Endothelial cell of umbilical vein (primary cell): ENCODE measurements around the gene AUTS2. TPM values are rescaled to one million over a fixed set of nuclear protein-coding genes. Genes with fewer than 3 reads are reported as not detected.

ENCODE experiments used
- BruUV-seq: library from RNA; stranded (reverse); fragments of 400-500 nt; replicated peaks from 2 replicates; lab custom pipeline; 2021; lab: Mats Ljungman, UMichigan
- CTCF ChIA-PET: fragments of 300-600, 350-600 bp; sonication (Branson Sonifier 250); formaldehyde crosslinking; loops from one replicate; lab custom pipeline; 2021; ENCODE audit warnings: antibody characterized with exemption, inconsistent platforms; lab: Charles Lee
- POLR2A ChIA-PET: fragments of 300-600, 350-600 bp; sonication (Branson Sonifier 250); formaldehyde crosslinking; loops from one replicate; lab custom pipeline; 2021; ENCODE audit warnings: antibody characterized with exemption, inconsistent platforms; lab: Charles Lee
- DNase-seq: peaks from one replicate; pipeline ENCODE4 v3.0.0-alpha.2; 2011; ENCODE audit warnings: low read depth, low spot score
- FAIRE-seq: peaks from 2 replicates; lab custom pipeline; 2011; peaks lifted over from hg19 to GRCh38; lab: Jason Lieb, UNC
- H2AFZ ChIP-seq: 2 replicates; pipeline ENCODE4 v1.6.0; 2012; ENCODE audit warnings: low read depth, low read length, control low read depth, inconsistent platforms
- H3K27ac ChIP-seq: 2 replicates; pipeline ENCODE4 v1.5.1; 2011; ENCODE audit warnings: low read depth, mild to moderate bottlenecking, control low read depth, low read length, moderate library complexity; ENCODE audit not compliant: insufficient read depth
- H3K27me3 ChIP-seq, 2 experiments: 2 replicates each; pipeline versions ENCODE4 v1.6.0 to v1.6.1; 2011; ENCODE audit warnings: low read length in 2 of 2, mixed read lengths in 1 of 2; ENCODE audit not compliant: control insufficient read depth in 2 of 2, insufficient read depth in 2 of 2
- H3K36me3 ChIP-seq, 2 experiments: 2 replicates in 1 of 2; 3 replicates in 1 of 2; pipeline ENCODE4 v1.5.1; 2011; ENCODE audit warnings: low read length in 2 of 2, mild to moderate bottlenecking in 1 of 2, moderate library complexity in 1 of 2; ENCODE audit not compliant: control insufficient read depth in 2 of 2, insufficient read depth in 2 of 2; ENCODE audit errors: extremely low read depth in 1 of 2
- H3K4me1 ChIP-seq: 3 replicates; pipeline ENCODE4 v1.5.1; 2011; ENCODE audit warnings: mild to moderate bottlenecking, low read length; ENCODE audit not compliant: control insufficient read depth, insufficient read depth; ENCODE audit errors: extremely low read depth
- H3K4me2 ChIP-seq: 2 replicates; pipeline ENCODE4 v1.6.1; 2011; ENCODE audit warnings: low read length, control low read depth, mixed read lengths; ENCODE audit not compliant: insufficient read depth
- H3K4me3 ChIP-seq, 3 experiments: fragments of 200-600 bp in 1 of 3; sonication (generic), shearing (Covaris generic) in 1 of 3; replicated peaks in 1 of 3; 2 replicates each; pipeline ENCODE4 v1.5.1; 2011 to 2016; ENCODE audit warnings: control low read depth in 3 of 3, low read length in 3 of 3, mild to moderate bottlenecking in 2 of 3, inconsistent platforms in 1 of 3, low read depth in 1 of 3, moderate library complexity in 1 of 3; ENCODE audit not compliant: insufficient read depth in 1 of 3
- H3K79me2 ChIP-seq: 2 replicates; pipeline ENCODE4 v1.6.0; 2012; ENCODE audit warnings: low read length, inconsistent platforms; ENCODE audit not compliant: control insufficient read depth, insufficient read depth
- H3K9ac ChIP-seq: replicated peaks from 2 replicates; pipeline ENCODE3; 2011; ENCODE audit warnings: low read length, control low read depth; ENCODE audit not compliant: insufficient read depth; ENCODE audit errors: extremely low read depth
- H3K9me1 ChIP-seq: replicated peaks from 3 replicates; pipeline ENCODE4 v1.6.0; 2011; ENCODE audit warnings: mild to moderate bottlenecking, low read length; ENCODE audit not compliant: control insufficient read depth, insufficient read depth; ENCODE audit errors: extremely low read depth
- H3K9me3 ChIP-seq: replicated peaks from 2 replicates; pipeline ENCODE4 v1.5.1; 2012; ENCODE audit warnings: low read length, inconsistent platforms; ENCODE audit not compliant: control insufficient read depth, insufficient read depth
- H4K20me1 ChIP-seq: replicated peaks from 2 replicates; pipeline ENCODE3; 2011; ENCODE audit warnings: mild to moderate bottlenecking, low read length; ENCODE audit not compliant: control insufficient read depth, insufficient read depth; ENCODE audit errors: extremely low read depth
- EZH2 ChIP-seq: IDR thresholded peaks from 2 replicates; pipeline ENCODE4 v1.6.1; 2012; ENCODE audit warnings: borderline replicate concordance, low read depth, mild to moderate bottlenecking, moderate library complexity, low read length, inconsistent platforms; ENCODE audit not compliant: severe bottlenecking
- FOS ChIP-seq: IDR thresholded peaks from 2 replicates; pipeline ENCODE4 v1.6.1; 2011; ENCODE audit warnings: mild to moderate bottlenecking, low read length, moderate library complexity, borderline replicate concordance; ENCODE audit not compliant: insufficient read depth
- GATA2 ChIP-seq: IDR thresholded peaks from 2 replicates; pipeline ENCODE4 v1.7.0; 2011; ENCODE audit warnings: low read depth, mild to moderate bottlenecking, moderate library complexity, mixed read lengths, low read length; ENCODE audit not compliant: insufficient read length, insufficient read depth
- JUN ChIP-seq: IDR thresholded peaks from 2 replicates; pipeline ENCODE4 v1.6.1; 2011; ENCODE audit warnings: borderline replicate concordance, low read depth; ENCODE audit not compliant: insufficient read length, insufficient read depth
- MYC ChIP-seq: IDR thresholded peaks from one replicate; pipeline ENCODE4 v1.6.1; 2011; ENCODE audit warnings: mild to moderate bottlenecking, low read depth, low read length
- POLR2A ChIP-seq: IDR thresholded peaks from 2 replicates; pipeline ENCODE4 v1.6.1; 2012; ENCODE audit warnings: low read depth, mild to moderate bottlenecking, control low read depth, low read length
- POLR2AphosphoS5 ChIP-seq: IDR thresholded peaks from 2 replicates; pipeline ENCODE4 v1.6.1; 2012; ENCODE audit warnings: low read depth, mild to moderate bottlenecking, control low read depth, low read length, moderate library complexity; ENCODE audit not compliant: insufficient read depth
- dilution Hi-C: fragments of 300-500 bp; cut with MboI; formaldehyde crosslinking; loops from one replicate; pipeline ENCODE4 v1.15.0; 2019; ENCODE audit warnings: low sequenced_read_pairs; ENCODE audit not compliant: extremely low pct_ligation_motif_present
- intact Hi-C: fragments of 100-400 bp; cut with micrococcal nuclease; formaldehyde crosslinking; loops from one replicate; pipeline ENCODE4 v1.10.0; 2022
- polyA plus RNA-seq, 4 experiments: library from polyadenylated mRNA; depleted of rRNA in 3 of 4; stranded (reverse) in 3 of 4; unstranded in 1 of 4; fragments of >200 nt; gene quantifications; 2 replicates each; pipeline versions ENCODE4 v1.2.1 to v1.2.3, GENCODE V29; 2011 to 2012; ENCODE audit warnings: missing spikeins in 1 of 4
- total RNA-seq: library from RNA; stranded (reverse); gene quantifications from 2 replicates; pipeline ENCODE4 v1.2.3, GENCODE V29; 2021
- TF ChIP-seq, protein P1 (sequence below): IDR thresholded peaks from 2 replicates; pipeline ENCODE4 v1.6.1; 2011; ENCODE audit not compliant: insufficient read depth, insufficient read length
- TF ChIP-seq, protein P2 (sequence below), 2 donors: IDR thresholded peaks; 1 replicate in 1 of 2; 2 replicates in 1 of 2; pipeline ENCODE4 v1.5.1; 2011; ENCODE audit warnings: low read length in 2 of 2, mild to moderate bottlenecking in 2 of 2, moderate library complexity in 2 of 2, control low read depth in 1 of 2, inconsistent platforms in 1 of 2, low read depth in 1 of 2; ENCODE audit not compliant: insufficient read depth in 1 of 2; ENCODE audit errors: extremely low read depth in 1 of 2

Gene AUTS2
- total and polyA plus RNA-seq, 2 donors (not counting 3 experiments of a cell fraction or from before 2014, with no cell fraction given): 0.59 to 8.0 TPM

DNA sequence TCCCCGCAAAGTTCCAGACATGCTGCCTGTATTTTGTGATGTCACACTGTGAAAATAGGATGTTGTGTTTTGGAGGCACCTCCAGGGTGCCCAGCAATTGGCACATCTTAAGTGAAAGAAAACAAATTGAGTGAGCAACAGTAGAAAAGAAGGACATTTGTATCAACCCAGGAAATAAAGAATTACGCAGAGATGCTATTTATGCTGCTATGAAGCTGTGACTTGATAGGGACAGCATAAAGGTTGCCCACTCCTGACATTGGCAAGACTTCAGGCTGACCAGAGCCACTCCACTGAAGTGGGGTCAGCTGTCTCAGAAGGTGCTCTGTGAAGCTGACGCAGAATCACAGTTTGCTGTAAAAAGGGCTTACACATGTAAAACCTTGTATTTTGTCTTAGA, 803.8 kb downstream of the AUTS2 start:
- no peaks in the 10 kb centered on the region for H3K79me2 ChIP-seq
- no peaks in the 10 kb centered on the region for H3K27me3 ChIP-seq
- DNase-seq (no peak), FAIRE-seq (no peak)
- no peaks in the 10 kb centered on the region for H3K4me1 ChIP-seq
- no peak for TF ChIP-seq POLR2A
- TF ChIP-seq FOS: no peak
- H3K4me2 ChIP-seq: no peak overlapping the region
- no peak overlapping the region for H3K9ac ChIP-seq
- H3K9me1 ChIP-seq: no peaks in the 10 kb centered on the region
- no peak overlapping the region for H2AFZ ChIP-seq
- dilution Hi-C loops: no loop called here
- H4K20me1 ChIP-seq: no peaks in the 10 kb centered on the region
- H3K9me3 ChIP-seq: peaks cover 3% of the 10 kb centered on the region
- ChIA-PET CTCF (no interaction called here), POLR2A (no interaction called here)
- no TSS peak for BruUV-seq
- H3K4me3 ChIP-seq: no peak overlapping the region
- H3K27ac ChIP-seq: no peak overlapping the region
- no peaks in the 10 kb centered on the region for H3K36me3 ChIP-seq
- intact Hi-C loops: no loop called here

DNA sequence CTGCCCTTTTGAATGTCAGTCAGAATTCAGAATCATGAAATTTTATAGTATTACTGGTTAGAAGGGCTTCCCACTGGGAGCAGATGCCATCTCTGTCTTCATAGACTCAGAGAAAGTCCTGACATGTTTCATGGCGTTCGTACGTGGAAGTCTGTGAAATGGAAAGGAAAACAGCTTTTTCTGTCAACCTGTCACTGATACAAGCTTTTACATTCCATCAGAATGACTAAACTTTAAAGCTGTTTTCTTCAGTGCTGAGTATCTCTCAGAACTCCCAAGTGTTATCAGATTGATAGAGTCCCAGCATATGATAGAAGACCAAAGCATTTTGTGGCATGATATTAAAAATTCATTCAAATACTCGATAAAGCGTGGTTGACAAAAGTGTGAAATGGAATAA, 807.0 kb downstream of the AUTS2 start:
- Histone ChIP-seq H3K4me2 (no peak overlapping the region), H3K27ac (no peak overlapping the region), H3K9me1 (no peaks in the 10 kb centered on the region), H3K36me3 (no peaks in the 10 kb centered on the region), H3K9me3 (peaks cover 2% of the 10 kb centered on the region), H3K4me3 (no peak overlapping the region), H4K20me1 (no peaks in the 10 kb centered on the region), H3K27me3 (no peaks in the 10 kb centered on the region), H3K79me2 (no peaks in the 10 kb centered on the region), H2AFZ (no peak overlapping the region), H3K4me1 (no peaks in the 10 kb centered on the region), H3K9ac (no peak overlapping the region)
- no peak for FAIRE-seq
- no peak for DNase-seq
- ChIA-PET POLR2A (no interaction called here), CTCF (no interaction called here)
- intact Hi-C loops (no loop called here), dilution Hi-C loops (no loop called here)
- no TSS peak for BruUV-seq
- no peak for TF ChIP-seq POLR2A
- no peak for TF ChIP-seq JUN
- TF ChIP-seq GATA2: no peak
- TF ChIP-seq, protein P1, sequence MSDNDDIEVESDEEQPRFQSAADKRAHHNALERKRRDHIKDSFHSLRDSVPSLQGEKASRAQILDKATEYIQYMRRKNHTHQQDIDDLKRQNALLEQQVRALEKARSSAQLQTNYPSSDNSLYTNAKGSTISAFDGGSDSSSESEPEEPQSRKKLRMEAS: no peak
- TF ChIP-seq FOS: no peak
- TF ChIP-seq, protein P2, sequence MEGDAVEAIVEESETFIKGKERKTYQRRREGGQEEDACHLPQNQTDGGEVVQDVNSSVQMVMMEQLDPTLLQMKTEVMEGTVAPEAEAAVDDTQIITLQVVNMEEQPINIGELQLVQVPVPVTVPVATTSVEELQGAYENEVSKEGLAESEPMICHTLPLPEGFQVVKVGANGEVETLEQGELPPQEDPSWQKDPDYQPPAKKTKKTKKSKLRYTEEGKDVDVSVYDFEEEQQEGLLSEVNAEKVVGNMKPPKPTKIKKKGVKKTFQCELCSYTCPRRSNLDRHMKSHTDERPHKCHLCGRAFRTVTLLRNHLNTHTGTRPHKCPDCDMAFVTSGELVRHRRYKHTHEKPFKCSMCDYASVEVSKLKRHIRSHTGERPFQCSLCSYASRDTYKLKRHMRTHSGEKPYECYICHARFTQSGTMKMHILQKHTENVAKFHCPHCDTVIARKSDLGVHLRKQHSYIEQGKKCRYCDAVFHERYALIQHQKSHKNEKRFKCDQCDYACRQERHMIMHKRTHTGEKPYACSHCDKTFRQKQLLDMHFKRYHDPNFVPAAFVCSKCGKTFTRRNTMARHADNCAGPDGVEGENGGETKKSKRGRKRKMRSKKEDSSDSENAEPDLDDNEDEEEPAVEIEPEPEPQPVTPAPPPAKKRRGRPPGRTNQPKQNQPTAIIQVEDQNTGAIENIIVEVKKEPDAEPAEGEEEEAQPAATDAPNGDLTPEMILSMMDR (IDR thresholded peaks at IDR 0.05; ENCODE audit: extremely low read depth in 1 of 2, insufficient read depth in 1 of 2, low read depth in 1 of 2, low read length in 2 of 2): no peak
- no peak for TF ChIP-seq POLR2AphosphoS5
- no peak for TF ChIP-seq MYC
- TF ChIP-seq EZH2: no peak
